ENCODE results near the gene FAM47B. TPM values are rescaled to one million over a fixed set of nuclear protein-coding genes. Genes with fewer than 3 reads are reported as not detected.

The FAM47B gene
- total RNA-seq, 1 donor from 2014 or later = not detected

GRCh38 chrX:34978171-34978570 lies 35.6 kb downstream of the FAM47B start:
- no peak for DNase-seq
- H3K4me1 Mint-ChIP-seq (ENCODE audit: low read depth, unreplicated experiment) = no peaks in the 10 kb centered on the region

GRCh38 chrX:34987646-34988045 lies 45.0 kb downstream of the FAM47B start:
- H3K27ac Mint-ChIP-seq (ENCODE audit: unreplicated experiment) = no peak overlapping the region
- TF ChIP-seq CTCF (IDR thresholded peaks at IDR 0.05; ENCODE audit: partially characterized antibody, unreplicated experiment) = no peak
- no peaks in the 10 kb centered on the region for H3K27me3 Mint-ChIP-seq (ENCODE audit: unreplicated experiment)
- no peak overlapping the region for H3K4me3 Mint-ChIP-seq (ENCODE audit: unreplicated experiment)
- no peaks in the 10 kb centered on the region for H3K36me3 Mint-ChIP-seq (ENCODE audit: unreplicated experiment)
- DNase-seq = no peak
- H3K9me3 Mint-ChIP-seq (ENCODE audit: unreplicated experiment) = no peaks in the 10 kb centered on the region
- H3K4me1 Mint-ChIP-seq (ENCODE audit: low read depth, unreplicated experiment) = no peaks in the 10 kb centered on the region

More at GRCh38 chrX:34978171-34978570, 35.6 kb downstream of the FAM47B start:
- no peak overlapping the region for H3K4me3 Mint-ChIP-seq (ENCODE audit: unreplicated experiment)
- no peaks in the 10 kb centered on the region for H3K9me3 Mint-ChIP-seq (ENCODE audit: unreplicated experiment)
- no peak overlapping the region for H3K27ac Mint-ChIP-seq (ENCODE audit: unreplicated experiment)
- H3K27me3 Mint-ChIP-seq (ENCODE audit: unreplicated experiment) = no peaks in the 10 kb centered on the region
- no peak for TF ChIP-seq CTCF (IDR thresholded peaks at IDR 0.05; ENCODE audit: partially characterized antibody, unreplicated experiment)
- no peaks in the 10 kb centered on the region for H3K36me3 Mint-ChIP-seq (ENCODE audit: unreplicated experiment)

Data from glutamatergic neuron (in vitro differentiated cells).